LNCAP (cell line): ENCODE results near the gene PITRM1.

ENCODE experiments used
- TF ChIP-seq, protein P1 (sequence below): fragments of 450-650 bp; IDR thresholded peaks from 2 replicates; pipeline ENCODE4 v1.5.1; 2017; ENCODE audit warnings: mild to moderate bottlenecking

PITRM1 gene

GRCh38 chr10:3201796-3202195 is 29.2 kb upstream of the PITRM1 start:
- TF ChIP-seq, protein P1, sequence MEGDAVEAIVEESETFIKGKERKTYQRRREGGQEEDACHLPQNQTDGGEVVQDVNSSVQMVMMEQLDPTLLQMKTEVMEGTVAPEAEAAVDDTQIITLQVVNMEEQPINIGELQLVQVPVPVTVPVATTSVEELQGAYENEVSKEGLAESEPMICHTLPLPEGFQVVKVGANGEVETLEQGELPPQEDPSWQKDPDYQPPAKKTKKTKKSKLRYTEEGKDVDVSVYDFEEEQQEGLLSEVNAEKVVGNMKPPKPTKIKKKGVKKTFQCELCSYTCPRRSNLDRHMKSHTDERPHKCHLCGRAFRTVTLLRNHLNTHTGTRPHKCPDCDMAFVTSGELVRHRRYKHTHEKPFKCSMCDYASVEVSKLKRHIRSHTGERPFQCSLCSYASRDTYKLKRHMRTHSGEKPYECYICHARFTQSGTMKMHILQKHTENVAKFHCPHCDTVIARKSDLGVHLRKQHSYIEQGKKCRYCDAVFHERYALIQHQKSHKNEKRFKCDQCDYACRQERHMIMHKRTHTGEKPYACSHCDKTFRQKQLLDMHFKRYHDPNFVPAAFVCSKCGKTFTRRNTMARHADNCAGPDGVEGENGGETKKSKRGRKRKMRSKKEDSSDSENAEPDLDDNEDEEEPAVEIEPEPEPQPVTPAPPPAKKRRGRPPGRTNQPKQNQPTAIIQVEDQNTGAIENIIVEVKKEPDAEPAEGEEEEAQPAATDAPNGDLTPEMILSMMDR, result no peak

DNA sequence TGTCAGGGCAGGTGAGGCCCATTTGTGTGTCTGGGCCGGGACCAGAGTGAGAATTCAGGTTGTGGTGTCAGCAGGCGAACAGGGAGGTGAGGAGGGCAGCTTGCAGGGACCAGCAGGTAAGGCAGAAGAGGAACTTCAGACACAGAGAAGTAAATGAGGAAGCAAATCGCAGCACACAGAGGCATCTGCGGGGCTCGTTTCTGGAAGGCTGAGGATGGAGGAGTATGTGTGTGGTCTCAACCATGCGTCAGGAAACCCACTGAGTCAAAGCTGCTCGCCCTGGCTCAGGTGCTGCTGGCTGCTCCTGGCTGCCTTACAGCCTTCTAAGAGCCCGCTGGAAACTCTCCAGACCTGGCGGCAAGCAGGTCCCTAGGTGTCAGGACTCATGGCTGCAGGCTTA is 26.9 kb upstream of the PITRM1 start:
- TF ChIP-seq, protein P1, result no peak

GRCh38 chr10:3198900-3199299 is 26.3 kb upstream of the PITRM1 start:
- TF ChIP-seq, protein P1, result no peak

GRCh38 chr10:3197348-3198003 is 24.9 kb upstream of the PITRM1 start:
- TF ChIP-seq, protein P1, result peak; percentile 87

- TF ChIP-seq, protein P1, result no peak
Observed at GRCh38 chr10:3196958-3197347, 24.4 kb upstream of the PITRM1 start.

DNA sequence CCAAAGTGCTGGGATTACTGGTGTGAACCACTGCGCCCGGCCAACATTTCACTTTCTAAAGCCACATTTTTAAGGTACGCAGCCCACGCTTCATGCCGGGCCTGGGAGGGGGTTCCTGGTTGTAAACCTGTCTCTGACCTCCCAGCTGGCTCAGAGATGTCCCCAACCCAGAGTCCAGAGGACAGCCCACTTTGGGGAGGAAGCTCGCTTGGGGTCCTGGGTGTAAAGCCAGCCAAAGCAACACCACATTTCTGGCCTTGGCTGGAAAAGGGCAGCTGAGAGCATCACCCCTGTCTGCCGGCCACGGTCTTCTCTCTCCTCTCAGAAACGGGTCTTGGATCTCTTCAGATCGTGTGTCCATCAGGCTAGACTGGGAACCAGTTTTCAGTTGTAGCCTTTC is 23.9 kb upstream of the PITRM1 start:
- TF ChIP-seq, protein P1, result no peak

DNA sequence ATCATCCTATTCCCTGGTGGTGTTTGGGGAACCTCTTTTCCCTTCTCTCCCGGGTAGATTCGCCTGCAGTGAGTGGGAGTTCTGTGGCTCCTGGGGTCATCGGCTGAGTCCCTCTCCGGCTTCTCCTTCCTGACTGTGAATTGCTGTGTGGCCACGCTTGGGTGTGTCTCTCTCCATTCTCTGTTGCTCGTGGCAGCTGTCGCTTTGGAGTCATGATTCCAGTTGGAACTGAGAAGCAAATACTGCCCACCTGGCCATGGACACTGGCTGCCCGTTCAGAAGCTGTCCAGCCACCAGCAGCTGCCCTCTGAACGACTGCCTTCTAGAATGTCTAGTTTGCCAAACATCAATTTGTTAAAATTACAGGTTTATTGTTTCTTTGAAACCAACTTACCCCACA is 23.1 kb upstream of the PITRM1 start:
- TF ChIP-seq, protein P1, result no peak

- TF ChIP-seq, protein P1, result no peak
Observed at GRCh38 chr10:3195286-3195685, 22.7 kb upstream of the PITRM1 start.
